Measurements from ENCODE around the gene CTIF. TPM values are rescaled to one million over a fixed set of nuclear protein-coding genes. Genes with fewer than 3 reads are reported as not detected.

The CTIF gene
- total RNA-seq, 1 experiment from 2014 or later: 5.8 TPM

DNA sequence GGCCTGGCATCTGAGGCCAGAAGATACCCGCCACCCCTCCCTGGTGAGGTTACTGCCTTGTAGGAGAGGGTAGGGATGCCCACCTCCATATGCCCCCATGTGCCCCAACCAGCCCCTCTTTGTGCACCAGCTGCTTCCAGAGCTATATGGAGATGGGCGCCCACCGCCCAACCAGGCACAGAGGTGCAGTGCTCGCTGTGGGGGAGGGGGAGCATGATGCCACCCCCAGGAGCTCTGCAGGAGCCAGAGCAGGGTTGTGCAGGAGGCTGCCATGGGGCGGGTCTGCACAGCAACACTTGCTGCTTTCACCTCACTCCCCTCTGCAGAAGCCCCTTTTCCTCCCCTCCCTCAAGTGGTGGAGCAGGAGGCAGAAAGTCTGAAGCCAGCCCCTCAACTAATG, 237.3 kb downstream of the CTIF start:
- POLR2A ChIA-PET (ENCODE audit: unreplicated experiment): no interaction called here
- DNase-seq (no peak), ATAC-seq (no peak)
- no peak overlapping the region for H3K27ac ChIP-seq (ENCODE audit: low read length)
- CTCF ChIA-PET: interaction anchor here (0.5 to 1.1 kb wide), 2 partner anchors 403 to 462 kb away, joined by 4 read pairs; no protein-coding TSS in a partner anchor
- H3K4me1 ChIP-seq (ENCODE audit: insufficient read depth, low read length): no peaks in the 10 kb centered on the region
- H3K9me3 ChIP-seq (ENCODE audit: low read length): no peaks in the 10 kb centered on the region
- H3K9me2 ChIP-seq (replicated peaks; ENCODE audit: low read length): no peaks in the 10 kb centered on the region
- H2AFZ ChIP-seq (ENCODE audit: low read length): no peak overlapping the region
- H3K27me3 ChIP-seq (ENCODE audit: low read length): no peaks in the 10 kb centered on the region
- no peak for TF ChIP-seq EZH2phosphoT487 (IDR thresholded peaks at IDR 0.05; ENCODE audit: borderline replicate concordance, low read length)
- TF ChIP-seq, protein P1, sequence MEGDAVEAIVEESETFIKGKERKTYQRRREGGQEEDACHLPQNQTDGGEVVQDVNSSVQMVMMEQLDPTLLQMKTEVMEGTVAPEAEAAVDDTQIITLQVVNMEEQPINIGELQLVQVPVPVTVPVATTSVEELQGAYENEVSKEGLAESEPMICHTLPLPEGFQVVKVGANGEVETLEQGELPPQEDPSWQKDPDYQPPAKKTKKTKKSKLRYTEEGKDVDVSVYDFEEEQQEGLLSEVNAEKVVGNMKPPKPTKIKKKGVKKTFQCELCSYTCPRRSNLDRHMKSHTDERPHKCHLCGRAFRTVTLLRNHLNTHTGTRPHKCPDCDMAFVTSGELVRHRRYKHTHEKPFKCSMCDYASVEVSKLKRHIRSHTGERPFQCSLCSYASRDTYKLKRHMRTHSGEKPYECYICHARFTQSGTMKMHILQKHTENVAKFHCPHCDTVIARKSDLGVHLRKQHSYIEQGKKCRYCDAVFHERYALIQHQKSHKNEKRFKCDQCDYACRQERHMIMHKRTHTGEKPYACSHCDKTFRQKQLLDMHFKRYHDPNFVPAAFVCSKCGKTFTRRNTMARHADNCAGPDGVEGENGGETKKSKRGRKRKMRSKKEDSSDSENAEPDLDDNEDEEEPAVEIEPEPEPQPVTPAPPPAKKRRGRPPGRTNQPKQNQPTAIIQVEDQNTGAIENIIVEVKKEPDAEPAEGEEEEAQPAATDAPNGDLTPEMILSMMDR (conservative IDR thresholded peaks at IDR 0.05; ENCODE audit: low read depth, low read length): no peak
- TF ChIP-seq EZH2 (IDR thresholded peaks at IDR 0.05; ENCODE audit: low read length, unreplicated experiment): no peak
- no peaks in the 10 kb centered on the region for H3K36me3 ChIP-seq (ENCODE audit: low read depth, low read length)
- H4K20me1 ChIP-seq (ENCODE audit: low read length): no peaks in the 10 kb centered on the region
- no peak overlapping the region for H3K4me3 ChIP-seq (ENCODE audit: low read length)
- intact Hi-C loops (cut with micrococcal nuclease): loop anchor here (2.0 to 5.0 kb wide), 4 partner anchors 137 to 401 kb away; partner anchors contain the start of gene SMAD7
- H3K9ac ChIP-seq (ENCODE audit: low read length): no peak overlapping the region
- H3K4me2 ChIP-seq (ENCODE audit: low read length): no peak overlapping the region
- no TSS peak for BruUV-seq (replicated peaks)
- no peaks in the 10 kb centered on the region for H3K79me2 ChIP-seq (ENCODE audit: low read length)
- H3F3A ChIP-seq (ENCODE audit: low read length, unreplicated experiment): no peaks in the 10 kb centered on the region

DNA sequence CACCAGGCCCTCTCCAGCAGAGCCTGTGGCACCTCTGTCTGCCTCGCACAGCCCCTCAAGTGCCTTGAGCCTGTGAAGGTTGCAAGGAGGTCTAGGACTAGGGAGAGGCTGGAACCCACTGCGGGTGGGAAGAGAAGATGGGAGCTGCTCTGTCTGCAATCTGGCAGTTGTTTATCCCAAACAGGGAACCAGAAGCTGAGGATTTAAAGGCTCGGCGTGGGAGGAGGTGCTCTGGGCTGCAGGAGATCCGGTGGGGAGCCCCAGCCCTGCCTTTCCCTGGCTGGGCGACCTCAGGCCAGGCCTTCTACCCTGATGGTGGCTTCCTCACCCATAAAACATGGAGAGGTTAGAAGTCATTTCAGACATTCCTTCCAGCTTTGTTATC, 237.8 kb downstream of the CTIF start:
- ATAC-seq: no peak
- Histone ChIP-seq H3K79me2 (ENCODE audit: low read length) (no peaks in the 10 kb centered on the region), H3K36me3 (ENCODE audit: low read depth, low read length) (no peaks in the 10 kb centered on the region), H3K27ac (ENCODE audit: low read length) (no peak overlapping the region), H3K9ac (ENCODE audit: low read length) (no peak overlapping the region), H4K20me1 (ENCODE audit: low read length) (no peaks in the 10 kb centered on the region), H3K9me2 (replicated peaks; ENCODE audit: low read length) (no peaks in the 10 kb centered on the region), H3K4me2 (ENCODE audit: low read length) (no peak overlapping the region), H2AFZ (ENCODE audit: low read length) (no peak overlapping the region), H3K4me1 (ENCODE audit: insufficient read depth, low read length) (no peaks in the 10 kb centered on the region), H3K9me3 (ENCODE audit: low read length) (no peaks in the 10 kb centered on the region), H3F3A (ENCODE audit: low read length, unreplicated experiment) (no peaks in the 10 kb centered on the region), H3K27me3 (ENCODE audit: low read length) (no peaks in the 10 kb centered on the region), H3K4me3 (ENCODE audit: low read length) (no peak overlapping the region)
- ChIA-PET CTCF (interaction anchor here (0.5 to 1.1 kb wide), 2 partner anchors 402 to 462 kb away, joined by 4 read pairs; no protein-coding TSS in a partner anchor), POLR2A (ENCODE audit: unreplicated experiment) (interaction anchor here (0.6 kb wide), 1 partner anchor 57 kb away, joined by 5 read pairs; no protein-coding TSS in a partner anchor)
- DNase-seq: no peak
- TF ChIP-seq EZH2phosphoT487 (IDR thresholded peaks at IDR 0.05; ENCODE audit: borderline replicate concordance, low read length): no peak
- TF ChIP-seq EZH2 (IDR thresholded peaks at IDR 0.05; ENCODE audit: low read length, unreplicated experiment): no peak
- intact Hi-C loops (cut with micrococcal nuclease): loop anchor here (2.0 to 5.0 kb wide), 4 partner anchors 136 to 401 kb away; partner anchors contain the start of gene SMAD7
- BruUV-seq (replicated peaks): no TSS peak

DNA sequence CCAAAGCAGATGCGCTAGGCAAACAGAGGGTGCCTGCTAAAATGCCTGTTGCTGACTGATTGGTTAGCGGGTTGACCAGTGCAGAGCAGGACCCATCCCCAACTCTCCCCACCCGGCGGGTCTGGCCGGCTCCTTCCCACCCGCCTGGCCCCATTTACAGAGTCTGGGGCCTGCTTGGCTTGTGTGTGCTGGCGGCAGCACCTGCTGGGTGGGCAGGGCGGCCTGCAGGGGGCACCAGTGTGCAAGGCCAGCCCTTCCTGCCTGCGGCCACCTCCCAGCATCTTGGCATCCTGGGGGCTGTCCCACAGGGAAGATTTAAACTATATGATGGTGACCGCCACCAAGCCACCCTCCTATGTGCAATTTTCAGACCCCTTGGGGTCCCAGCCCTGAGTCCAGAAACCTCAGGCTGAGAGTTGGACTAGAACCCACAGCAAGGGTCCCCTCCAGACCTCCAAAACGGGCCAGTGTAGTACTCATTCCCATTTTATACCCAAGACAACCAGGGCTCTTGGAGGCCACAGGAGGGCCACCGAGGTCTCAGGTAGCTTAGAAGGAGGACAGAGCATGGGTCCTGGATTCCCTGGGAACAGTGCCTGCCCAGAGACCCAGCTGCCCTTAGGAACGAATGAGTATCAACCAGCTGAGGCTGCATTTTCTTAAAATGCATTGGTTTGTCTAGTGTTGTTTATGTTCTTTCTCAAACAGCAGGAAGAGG, 238.4 kb downstream of the CTIF start:
- H3K36me3 ChIP-seq (ENCODE audit: low read depth, low read length): no peaks in the 10 kb centered on the region
- H3K4me3 ChIP-seq (ENCODE audit: low read length): no peak overlapping the region
- ChIA-PET CTCF (interaction anchor here (0.5 to 1.1 kb wide), 4 partner anchors 55 to 461 kb away, joined by 4 read pairs; no protein-coding TSS in a partner anchor), POLR2A (ENCODE audit: unreplicated experiment) (interaction anchor here (0.6 kb wide), 1 partner anchor 57 kb away, joined by 5 read pairs; no protein-coding TSS in a partner anchor)
- H3K27me3 ChIP-seq (ENCODE audit: low read length): no peaks in the 10 kb centered on the region
- intact Hi-C loops (cut with micrococcal nuclease): loop anchor here (2.0 to 5.0 kb wide), 4 partner anchors 136 to 400 kb away; partner anchors contain the start of gene SMAD7
- H3F3A ChIP-seq (ENCODE audit: low read length, unreplicated experiment): no peaks in the 10 kb centered on the region
- H3K9me3 ChIP-seq (ENCODE audit: low read length): no peaks in the 10 kb centered on the region
- no peak overlapping the region for H3K4me2 ChIP-seq (ENCODE audit: low read length)
- H3K27ac ChIP-seq (ENCODE audit: low read length): no peak overlapping the region
- DNase-seq (peak; percentile 30), ATAC-seq (peak; percentile 87)
- no peaks in the 10 kb centered on the region for H3K9me2 ChIP-seq (replicated peaks; ENCODE audit: low read length)
- H3K9ac ChIP-seq (ENCODE audit: low read length): no peak overlapping the region
- BruUV-seq (replicated peaks): no TSS peak
- TF ChIP-seq EZH2phosphoT487 (IDR thresholded peaks at IDR 0.05; ENCODE audit: borderline replicate concordance, low read length): no peak
- TF ChIP-seq, protein P1 (conservative IDR thresholded peaks at IDR 0.05; ENCODE audit: low read depth, low read length): peak; percentile 67
- no peaks in the 10 kb centered on the region for H4K20me1 ChIP-seq (ENCODE audit: low read length)
- no peak overlapping the region for H2AFZ ChIP-seq (ENCODE audit: low read length)
- no peaks in the 10 kb centered on the region for H3K79me2 ChIP-seq (ENCODE audit: low read length)
- no peaks in the 10 kb centered on the region for H3K4me1 ChIP-seq (ENCODE audit: insufficient read depth, low read length)
